ENCODE measurements around the gene MCM7.

The MCM7 gene

GRCh38 chr7:100128637-100128963 lies 27.4 kb upstream of the MCM7 start:
- H3K36me3 ChIP-seq (ENCODE audit: insufficient read depth, low read length), result peaks cover 5% of the 10 kb centered on the region
- H3K4me1 ChIP-seq (ENCODE audit: insufficient read depth, low read length), result peaks cover 16% of the 10 kb centered on the region
- H3K9me3 ChIP-seq (ENCODE audit: low read length), result no peaks in the 10 kb centered on the region
- no peak overlapping the region for H2AFZ ChIP-seq (ENCODE audit: low read depth, low read length)
- H3K27me3 ChIP-seq (ENCODE audit: insufficient read depth, low read length), result no peaks in the 10 kb centered on the region
- H3K4me3 ChIP-seq (ENCODE audit: low read length), result peak overlapping the region; percentile 80

GRCh38 chr7:100127866-100128636 lies 26.9 kb upstream of the MCM7 start:
- H3K4me3 ChIP-seq (ENCODE audit: low read length), result peak overlapping the region; percentile 80
- H3K36me3 ChIP-seq (ENCODE audit: insufficient read depth, low read length), result peaks cover 5% of the 10 kb centered on the region
- peak overlapping the region; percentile 87 for H2AFZ ChIP-seq (ENCODE audit: low read depth, low read length)
- peaks cover 16% of the 10 kb centered on the region for H3K4me1 ChIP-seq (ENCODE audit: insufficient read depth, low read length)
- H3K9me3 ChIP-seq (ENCODE audit: low read length), result no peaks in the 10 kb centered on the region
- H3K27me3 ChIP-seq (ENCODE audit: insufficient read depth, low read length), result no peaks in the 10 kb centered on the region

GRCh38 chr7:100126931-100127865 lies 26.0 kb upstream of the MCM7 start, which contains the start of gene MBLAC1:
TSS of gene MBLAC1 (plus strand) at chr7:100126967. CDS start at chr7:100127396, 429 bp downstream.
- peaks cover 11% of the 10 kb centered on the region for H3K4me1 ChIP-seq (ENCODE audit: insufficient read depth, low read length)
- no peaks in the 10 kb centered on the region for H3K9me3 ChIP-seq (ENCODE audit: low read length)
- no peaks in the 10 kb centered on the region for H3K27me3 ChIP-seq (ENCODE audit: insufficient read depth, low read length)
- H2AFZ ChIP-seq (ENCODE audit: low read depth, low read length), result peak within 1 kb of the TSS; percentile 87
- H3K4me3 ChIP-seq (ENCODE audit: low read length), result peak within 1 kb of the TSS; percentile 80
- peaks cover 7% of the 10 kb centered on the region for H3K36me3 ChIP-seq (ENCODE audit: insufficient read depth, low read length)

DNA sequence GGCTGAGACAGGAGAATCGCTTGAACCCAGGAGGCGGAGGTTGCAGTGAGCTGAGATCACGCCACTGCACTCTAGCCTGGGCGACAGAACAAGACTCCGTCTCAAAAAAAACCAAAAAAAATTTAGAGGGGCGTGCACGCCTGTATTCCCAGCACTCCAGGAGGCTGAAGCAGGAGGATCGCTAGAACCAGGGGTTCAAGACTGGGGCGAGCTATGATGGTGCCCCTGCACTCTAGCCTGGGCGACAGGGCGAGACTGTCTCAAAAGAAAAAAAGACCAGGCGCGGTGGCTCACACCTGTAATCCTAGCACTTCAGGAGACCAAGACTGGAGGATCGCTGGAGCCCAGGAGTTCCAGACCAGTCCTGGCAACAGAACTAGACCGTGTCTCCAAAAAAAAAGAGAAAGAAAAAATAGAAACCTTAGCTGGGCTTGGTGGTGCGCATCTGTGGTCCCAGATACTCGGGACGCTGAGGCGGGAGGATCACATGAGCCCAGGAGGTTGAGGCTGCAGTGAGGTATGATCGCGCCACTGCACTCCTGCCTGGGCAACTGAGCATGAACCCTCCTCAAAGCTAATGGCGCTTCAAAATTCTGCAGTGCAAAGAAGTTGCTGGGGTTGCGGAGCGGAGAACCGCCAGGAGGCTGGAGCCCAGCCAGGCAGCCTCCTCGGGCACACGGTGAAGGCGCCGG lies 25.2 kb upstream of the MCM7 start:
- Histone ChIP-seq H3K9me3 (ENCODE audit: low read length) (no peaks in the 10 kb centered on the region), H3K4me3 (ENCODE audit: low read length) (peak overlapping the region; percentile 80), H2AFZ (ENCODE audit: low read depth, low read length) (peak overlapping the region; percentile 87), H3K27me3 (ENCODE audit: insufficient read depth, low read length) (no peaks in the 10 kb centered on the region), H3K36me3 (ENCODE audit: insufficient read depth, low read length) (peaks cover 7% of the 10 kb centered on the region), H3K4me1 (ENCODE audit: insufficient read depth, low read length) (peaks cover 11% of the 10 kb centered on the region)

- Histone ChIP-seq H3K36me3 (ENCODE audit: insufficient read depth, low read length) (peaks cover 7% of the 10 kb centered on the region), H3K9me3 (ENCODE audit: low read length) (no peaks in the 10 kb centered on the region), H3K27me3 (ENCODE audit: insufficient read depth, low read length) (no peaks in the 10 kb centered on the region), H3K4me3 (ENCODE audit: low read length) (no peak overlapping the region), H3K4me1 (ENCODE audit: insufficient read depth, low read length) (peaks cover 15% of the 10 kb centered on the region), H2AFZ (ENCODE audit: low read depth, low read length) (no peak overlapping the region)
Observed at GRCh38 chr7:100124301-100125230, 23.4 kb upstream of the MCM7 start.

DNA sequence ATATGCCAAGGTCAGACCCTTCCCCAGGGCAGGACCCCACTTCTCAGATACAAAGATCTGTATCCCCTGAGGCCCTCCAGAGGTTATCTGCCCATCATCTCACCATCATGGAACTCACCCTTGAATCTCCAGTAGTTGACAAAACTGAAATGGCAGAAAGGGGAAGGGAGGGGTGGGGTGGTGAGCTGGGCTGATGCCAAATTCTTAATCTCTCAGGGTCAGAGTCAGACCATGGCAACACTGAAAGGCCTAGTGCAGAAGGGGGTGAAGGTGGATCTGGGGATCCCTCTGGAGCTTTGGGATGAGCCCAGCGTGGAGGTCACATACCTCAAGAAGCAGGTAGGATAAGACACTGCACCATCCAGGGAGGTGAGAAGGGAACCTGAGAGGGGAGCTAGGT lies 21.4 kb upstream of the MCM7 start:
- no peak overlapping the region for H3K4me3 ChIP-seq (ENCODE audit: low read length)
- peaks cover 12% of the 10 kb centered on the region for H3K4me1 ChIP-seq (ENCODE audit: insufficient read depth, low read length)
- no peak overlapping the region for H2AFZ ChIP-seq (ENCODE audit: low read depth, low read length)
- peaks cover 7% of the 10 kb centered on the region for H3K36me3 ChIP-seq (ENCODE audit: insufficient read depth, low read length)
- no peaks in the 10 kb centered on the region for H3K27me3 ChIP-seq (ENCODE audit: insufficient read depth, low read length)
- H3K9me3 ChIP-seq (ENCODE audit: low read length), result no peaks in the 10 kb centered on the region

DNA sequence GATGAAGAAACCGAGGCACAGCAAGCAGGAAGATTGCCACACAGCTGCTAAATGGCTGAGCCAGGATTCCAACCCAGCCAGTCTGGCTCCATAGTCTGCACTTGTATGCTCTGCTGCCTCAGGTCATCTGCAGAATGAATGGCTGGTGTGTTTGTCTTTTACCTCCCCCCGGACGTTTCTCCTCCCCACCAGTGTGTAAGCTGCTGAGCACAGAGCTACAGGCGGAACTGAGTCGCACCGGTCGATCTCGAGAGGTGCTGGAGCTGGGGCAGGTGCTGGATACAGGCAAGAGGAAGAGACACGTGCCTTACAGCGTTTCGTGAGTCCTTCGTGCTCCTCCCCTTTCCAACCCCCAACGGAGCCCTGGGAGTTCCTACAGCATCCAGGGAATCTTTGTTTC lies 20.9 kb upstream of the MCM7 start:
- Histone ChIP-seq H3K9me3 (ENCODE audit: low read length) (no peaks in the 10 kb centered on the region), H3K4me3 (ENCODE audit: low read length) (no peak overlapping the region), H3K4me1 (ENCODE audit: insufficient read depth, low read length) (peaks cover 12% of the 10 kb centered on the region), H3K27me3 (ENCODE audit: insufficient read depth, low read length) (no peaks in the 10 kb centered on the region), H2AFZ (ENCODE audit: low read depth, low read length) (no peak overlapping the region), H3K36me3 (ENCODE audit: insufficient read depth, low read length) (peaks cover 7% of the 10 kb centered on the region)

- Histone ChIP-seq H3K4me3 (ENCODE audit: low read length) (peak overlapping the region; percentile 70), H3K9me3 (ENCODE audit: low read length) (no peaks in the 10 kb centered on the region), H3K36me3 (ENCODE audit: insufficient read depth, low read length) (peaks cover 7% of the 10 kb centered on the region), H3K4me1 (ENCODE audit: insufficient read depth, low read length) (peaks cover 12% of the 10 kb centered on the region), H2AFZ (ENCODE audit: low read depth, low read length) (no peak overlapping the region), H3K27me3 (ENCODE audit: insufficient read depth, low read length) (no peaks in the 10 kb centered on the region)
Observed at GRCh38 chr7:100120733-100121036, 19.5 kb upstream of the MCM7 start.

DNA sequence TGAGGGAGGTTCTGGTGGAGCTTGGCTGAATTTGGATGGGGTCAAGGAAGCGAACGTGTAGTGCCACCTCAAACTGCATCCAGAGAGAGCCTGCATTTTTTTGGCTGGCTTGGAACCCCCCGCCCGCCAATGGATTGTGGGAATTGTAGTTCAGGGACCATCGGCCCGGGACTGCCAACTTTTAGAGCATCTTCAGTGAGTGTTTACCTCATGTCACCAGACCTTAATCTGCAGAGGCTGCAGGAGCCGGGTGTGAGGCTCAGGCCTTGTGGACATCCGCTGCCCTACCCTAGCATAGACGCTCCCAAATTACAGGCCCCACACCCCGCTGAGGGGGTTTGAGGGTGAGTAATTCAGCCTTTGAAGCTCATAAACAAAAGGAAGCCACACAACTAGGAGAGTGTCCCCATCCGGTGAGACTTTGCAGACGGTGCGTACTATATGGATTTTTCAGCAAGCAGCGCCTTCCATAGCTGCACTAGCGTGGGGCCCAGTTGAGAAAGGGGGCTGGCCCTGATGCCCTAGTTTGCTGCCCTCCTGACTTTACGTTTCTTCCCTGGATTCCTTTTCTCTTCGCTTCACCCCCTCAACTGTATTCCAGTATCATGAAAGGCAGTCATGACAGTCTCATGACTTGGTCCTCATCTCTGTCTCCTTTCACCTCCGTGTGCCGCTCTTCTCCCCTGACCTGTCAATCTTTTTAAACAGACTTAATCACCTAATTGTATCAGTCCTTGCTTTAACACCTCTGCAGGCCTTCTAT lies 19.0 kb upstream of the MCM7 start:
- H3K9me3 ChIP-seq (ENCODE audit: low read length), result no peaks in the 10 kb centered on the region
- H3K36me3 ChIP-seq (ENCODE audit: insufficient read depth, low read length), result peaks cover 8% of the 10 kb centered on the region
- H3K4me1 ChIP-seq (ENCODE audit: insufficient read depth, low read length), result peaks cover 12% of the 10 kb centered on the region
- H2AFZ ChIP-seq (ENCODE audit: low read depth, low read length), result peak overlapping the region; percentile 51
- no peaks in the 10 kb centered on the region for H3K27me3 ChIP-seq (ENCODE audit: insufficient read depth, low read length)
- peak overlapping the region; percentile 70 for H3K4me3 ChIP-seq (ENCODE audit: low read length)

GRCh38 chr7:100119072-100119969 lies 18.1 kb upstream of the MCM7 start, which contains the start of the genes CNPY4 and TAF6:
TSS of gene CNPY4 (plus strand) at chr7:100119634. CDS start at chr7:100119745, 111 bp downstream.
TSS of gene TAF6 (minus strand) at chr7:100119358. CDS start at chr7:100114209, 5,149 bp downstream.
- H3K4me3 ChIP-seq (ENCODE audit: low read length), result peak within 1 kb of the TSS; percentile 70
- H3K4me1 ChIP-seq (ENCODE audit: insufficient read depth, low read length), result peaks cover 12% of the 10 kb centered on the region
- no peaks in the 10 kb centered on the region for H3K9me3 ChIP-seq (ENCODE audit: low read length)
- peaks cover 11% of the 10 kb centered on the region for H3K36me3 ChIP-seq (ENCODE audit: insufficient read depth, low read length)
- H3K27me3 ChIP-seq (ENCODE audit: insufficient read depth, low read length), result no peaks in the 10 kb centered on the region
- peak within 1 kb of the TSS; percentile 51 for H2AFZ ChIP-seq (ENCODE audit: low read depth, low read length)
